A673 (cell line): ENCODE data around the gene LNP1.

Experiments
- EZH2 ChIP-seq: fragments of 200-600 bp; sonication (generic); IDR thresholded peaks from 2 replicates; pipeline ENCODE4 v1.6.1; 2017; ENCODE audit warnings: borderline replicate concordance, low read depth, mild to moderate bottlenecking, mixed read lengths, antibody characterized with exemption, low read length; ENCODE audit not compliant: poor library complexity, severe bottlenecking
- TF ChIP-seq, protein P1 (sequence below): fragments of 300-800, 200-600 bp; sonication (generic); conservative IDR thresholded peaks from 2 replicates; pipeline ENCODE4 v1.5.1; 2017; ENCODE audit warnings: low read depth, mild to moderate bottlenecking, antibody characterized with exemption, low read length, moderate library complexity, mixed read lengths

DNA sequence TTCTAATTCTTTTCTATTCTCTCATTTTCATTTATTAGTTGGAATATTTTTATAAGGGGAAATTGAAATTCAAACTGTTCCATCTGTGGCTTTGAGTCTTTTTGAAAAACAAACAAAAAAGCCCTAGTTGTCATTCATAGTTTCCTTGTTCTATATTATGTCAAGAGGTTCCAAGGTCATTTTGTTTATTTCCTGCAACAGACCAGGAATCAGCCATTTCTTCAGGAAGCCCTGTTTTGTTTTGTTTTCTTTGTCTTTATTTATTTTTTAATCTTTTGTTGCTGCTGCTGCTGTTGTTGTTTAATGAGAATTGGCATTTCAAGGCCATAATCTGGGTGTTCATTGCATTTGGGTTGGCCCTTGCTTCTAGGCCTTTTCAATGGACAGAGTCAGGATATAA lies 14.8 kb downstream of the LNP1 start:
- TF ChIP-seq, protein P1, sequence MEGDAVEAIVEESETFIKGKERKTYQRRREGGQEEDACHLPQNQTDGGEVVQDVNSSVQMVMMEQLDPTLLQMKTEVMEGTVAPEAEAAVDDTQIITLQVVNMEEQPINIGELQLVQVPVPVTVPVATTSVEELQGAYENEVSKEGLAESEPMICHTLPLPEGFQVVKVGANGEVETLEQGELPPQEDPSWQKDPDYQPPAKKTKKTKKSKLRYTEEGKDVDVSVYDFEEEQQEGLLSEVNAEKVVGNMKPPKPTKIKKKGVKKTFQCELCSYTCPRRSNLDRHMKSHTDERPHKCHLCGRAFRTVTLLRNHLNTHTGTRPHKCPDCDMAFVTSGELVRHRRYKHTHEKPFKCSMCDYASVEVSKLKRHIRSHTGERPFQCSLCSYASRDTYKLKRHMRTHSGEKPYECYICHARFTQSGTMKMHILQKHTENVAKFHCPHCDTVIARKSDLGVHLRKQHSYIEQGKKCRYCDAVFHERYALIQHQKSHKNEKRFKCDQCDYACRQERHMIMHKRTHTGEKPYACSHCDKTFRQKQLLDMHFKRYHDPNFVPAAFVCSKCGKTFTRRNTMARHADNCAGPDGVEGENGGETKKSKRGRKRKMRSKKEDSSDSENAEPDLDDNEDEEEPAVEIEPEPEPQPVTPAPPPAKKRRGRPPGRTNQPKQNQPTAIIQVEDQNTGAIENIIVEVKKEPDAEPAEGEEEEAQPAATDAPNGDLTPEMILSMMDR = no peak
- TF ChIP-seq EZH2 = no peak
